HepG2 (cell line): ENCODE data around the gene DIS3L2. TPM values are rescaled to one million over a fixed set of nuclear protein-coding genes. Genes with fewer than 3 reads are reported as not detected.

ENCODE experiments used
- ATAC-seq: fragments of 200-7000 bp; cut with Tn5 transposase; 3 replicates; pipeline ENCODE4 v1.9.1; 2020; ENCODE audit warnings: mild to moderate bottlenecking, moderate library complexity
- BruUV-seq: library from RNA; stranded (reverse); fragments of 400-500 nt; replicated peaks from 2 replicates; lab custom pipeline; 2021; lab: Mats Ljungman, UMichigan
- CTCF ChIA-PET: fragments of 300-600 bp; formaldehyde crosslinking; extraction: SDS; loops from one replicate; lab custom pipeline; 2021; ENCODE audit warnings: low total read pairs, inconsistent platforms, low intra/inter-chr PET ratio; lab: Yijun Ruan, JAX
- POLR2A ChIA-PET: fragments of 350-600 bp; sonication (Branson Sonifier 250); formaldehyde crosslinking; loops from one replicate; lab custom pipeline; 2020; ENCODE audit warnings: antibody characterized with exemption, inconsistent platforms; lab: Yijun Ruan, JAX
- DNase-seq: peaks from one replicate; pipeline ENCODE4 v3.0.0-alpha.2; 2015; ENCODE audit warnings: low spot score
- FAIRE-seq: peaks from 3 replicates; lab custom pipeline; 2011; peaks lifted over from hg19 to GRCh38; lab: Jason Lieb, UNC
- H2AFZ ChIP-seq: one replicate; pipeline ENCODE4 v1.6.1; 2011; ENCODE audit warnings: low read length, inconsistent platforms
- H3K27ac ChIP-seq: fragments of 300-600 bp; 3 replicates; pipeline ENCODE4 v1.8.0; 2011; ENCODE audit warnings: mixed run types, mild to moderate bottlenecking, mixed read lengths, low read length, inconsistent platforms; ENCODE audit not compliant: insufficient read depth; ENCODE audit errors: extremely low read length
- H3K27me3 ChIP-seq, 2 experiments: fragments of 200-600 bp in 1 of 2; 2 replicates in 1 of 2; 3 replicates in 1 of 2; pipeline versions ENCODE4 v1.6.0 to v1.8.0; 2011; ENCODE audit warnings: low read length in 2 of 2, mild to moderate bottlenecking in 2 of 2, moderate library complexity in 2 of 2, inconsistent platforms in 1 of 2; ENCODE audit not compliant: insufficient read depth in 2 of 2, control insufficient read depth in 1 of 2
- H3K36me3 ChIP-seq, 2 experiments: fragments of 200-600 bp in 1 of 2; replicated peaks in 1 of 2; 2 replicates in 1 of 2; 3 replicates in 1 of 2; pipeline versions ENCODE4 v1.5.1 to v1.8.0; 2011; ENCODE audit warnings: low read length in 2 of 2, inconsistent platforms in 1 of 2; ENCODE audit not compliant: insufficient read depth in 2 of 2, control insufficient read depth in 1 of 2
- H3K4me1 ChIP-seq: 2 replicates; pipeline ENCODE4 v1.5.1; 2012; ENCODE audit warnings: low read length, inconsistent platforms; ENCODE audit not compliant: insufficient read depth
- H3K4me2 ChIP-seq: 2 replicates; pipeline ENCODE4 v1.6.0; 2011; ENCODE audit warnings: low read depth, low read length, inconsistent platforms
- H3K4me3 ChIP-seq, 3 experiments: fragments of 200-600 bp in 1 of 3; sonication (generic), shearing (Covaris generic) in 1 of 3; replicated peaks in 1 of 3; 2 replicates each; pipeline ENCODE4 v1.5.1; 2011 to 2016; ENCODE audit warnings: low read length in 3 of 3, inconsistent platforms in 2 of 3, low read depth in 2 of 3, mild to moderate bottlenecking in 2 of 3, control low read depth in 1 of 3, mixed read lengths in 1 of 3; ENCODE audit not compliant: insufficient read depth in 1 of 3
- H3K79me2 ChIP-seq: one replicate; pipeline ENCODE4 v1.6.1; 2011; ENCODE audit warnings: low read length, inconsistent platforms; ENCODE audit not compliant: insufficient read depth
- H3K9ac ChIP-seq: 2 replicates; pipeline ENCODE4 v1.6.0; 2011; ENCODE audit warnings: mild to moderate bottlenecking, low read depth, low read length, inconsistent platforms; ENCODE audit not compliant: insufficient read depth
- H3K9me3 ChIP-seq: 2 replicates; pipeline ENCODE4 v1.5.1; 2012; ENCODE audit warnings: mild to moderate bottlenecking, low read length
- H4K20me1 ChIP-seq: 2 replicates; pipeline ENCODE4 v1.6.0; 2011; ENCODE audit warnings: inconsistent platforms, mild to moderate bottlenecking, low read length, moderate library complexity; ENCODE audit not compliant: insufficient read depth
- ADNP ChIP-seq: sonication (generic); formaldehyde crosslinking; IDR thresholded peaks from 2 replicates; pipeline ENCODE4 v1.4.0; 2020; ENCODE audit warnings: missing genetic modification reagents
- ARHGAP35 ChIP-seq: sonication (generic); formaldehyde crosslinking; IDR thresholded peaks from 2 replicates; pipeline ENCODE4 v1.9.0; 2022; ENCODE audit warnings: mild to moderate bottlenecking, inconsistent platforms, moderate library complexity, missing genetic modification reagents, borderline replicate concordance
- ATM ChIP-seq: fragments of 450-650 bp; IDR thresholded peaks from 2 replicates; pipeline ENCODE4 v1.7.1; 2017; ENCODE audit warnings: mild to moderate bottlenecking, borderline replicate concordance
- FOXK2 ChIP-seq: fragments of 450-650 bp; IDR thresholded peaks from 2 replicates; pipeline ENCODE4 v1.6.1; 2016
- HES4 ChIP-seq: sonication (generic); formaldehyde crosslinking; IDR thresholded peaks from 2 replicates; pipeline ENCODE4 v1.9.0; 2021; ENCODE audit warnings: mild to moderate bottlenecking, missing genetic modification reagents, borderline replicate concordance
- HNRNPH1 ChIP-seq: fragments of 200-400 bp; formaldehyde crosslinking; optimal IDR thresholded peaks from 2 replicates; pipeline ENCODE3; 2017; ENCODE audit warnings: mild to moderate bottlenecking, low read depth, low read length
- HNRNPLL ChIP-seq: fragments of 200-400 bp; formaldehyde crosslinking; IDR thresholded peaks from 2 replicates; pipeline ENCODE4 v1.6.1; 2017; ENCODE audit warnings: mild to moderate bottlenecking, low read depth, low read length; ENCODE audit not compliant: poor library complexity, severe bottlenecking
- MIXL1 ChIP-seq: IDR thresholded peaks from 2 replicates; pipeline ENCODE4 v1.6.1; 2016
- NCOA2 ChIP-seq: sonication (generic); formaldehyde crosslinking; IDR thresholded peaks from 2 replicates; pipeline ENCODE4 v1.8.0; 2022; ENCODE audit warnings: inconsistent platforms
- NKX3-1 ChIP-seq: sonication (generic); formaldehyde crosslinking; IDR thresholded peaks from 2 replicates; pipeline ENCODE4 v1.5.0; 2020; ENCODE audit warnings: missing genetic modification reagents
- ONECUT2 ChIP-seq: sonication (generic); formaldehyde crosslinking; IDR thresholded peaks from 2 replicates; pipeline ENCODE4 v1.4.0; 2020; ENCODE audit warnings: missing genetic modification reagents
- RFX5 ChIP-seq: IDR thresholded peaks from 2 replicates; pipeline ENCODE4 v1.6.1; 2011; ENCODE audit warnings: low read depth, low read length, improper control_type of control experiment
- STAG1 ChIP-seq: sonication (generic); formaldehyde crosslinking; IDR thresholded peaks from 2 replicates; pipeline ENCODE4 v1.4.0; 2020; ENCODE audit warnings: missing genetic modification reagents
- ZNF451 ChIP-seq: sonication (generic); formaldehyde crosslinking; IDR thresholded peaks from 2 replicates; pipeline ENCODE4 v1.5.0; 2020; ENCODE audit warnings: mild to moderate bottlenecking, missing genetic modification reagents
- ZNF546 ChIP-seq: sonication (generic); formaldehyde crosslinking; conservative IDR thresholded peaks from 2 replicates; pipeline ENCODE4 v1.8.1; 2023; ENCODE audit warnings: mild to moderate bottlenecking, missing genetic modification reagents
- ZNF713 ChIP-seq: sonication (generic); formaldehyde crosslinking; IDR thresholded peaks from 2 replicates; pipeline ENCODE4 v1.4.0; 2020; ENCODE audit warnings: mild to moderate bottlenecking, missing genetic modification reagents
- ZNF782 ChIP-seq: sonication (generic); formaldehyde crosslinking; IDR thresholded peaks from 2 replicates; pipeline ENCODE4 v1.4.0; 2020; ENCODE audit warnings: missing genetic modification reagents, mild to moderate bottlenecking, borderline replicate concordance
- ZSCAN30 ChIP-seq: sonication (generic); formaldehyde crosslinking; IDR thresholded peaks from 2 replicates; pipeline ENCODE4 v1.5.0; 2020; ENCODE audit warnings: mild to moderate bottlenecking, missing genetic modification reagents
- WGBS: methylation state at CpG from one replicate; pipeline ENCODE4 v1.1.6; 2017; ENCODE audit warnings: low lambda C conversion rate; 5-methylcytosine and 5-hydroxymethylcytosine counted together
- in situ Hi-C: cut with HindIII; loops from 2 replicates; pipeline ENCODE4 v1.10.0; 2017; ENCODE audit warnings: low pct_unique_long_range_greater_than_20kb; ENCODE audit not compliant: extremely low pct_ligation_motif_present
- intact Hi-C: fragments of 100-400 bp; cut with micrococcal nuclease; formaldehyde crosslinking; loops from one replicate; pipeline ENCODE4 v1.10.0; 2022; ENCODE audit not compliant: unreplicated experiment
- polyA plus RNA-seq, 8 experiments: library from polyadenylated mRNA; depleted of rRNA in 3 of 8; stranded (reverse) in 7 of 8; unstranded in 1 of 8; fragments of >200 nt; fragmentation: Illumina TruSeq in 4 of 8; extraction: Trizol in 4 of 8; gene quantifications; 2 replicates each; pipeline versions ENCODE4 v1.2.1 to v1.2.3, GENCODE V29; 2011 to 2016; ENCODE audit warnings: low read depth in 4 of 8, missing spikeins in 1 of 8, mixed read lengths in 1 of 8; ENCODE audit not compliant: insufficient read depth in 1 of 8
- total RNA-seq, 5 experiments: library from RNA; depleted of rRNA; stranded (reverse); fragments of >200 nt; fragmentation: Illumina TruSeq; extraction: Trizol; gene quantifications; 2 replicates each; pipeline ENCODE4 v1.2.3, GENCODE V29; 2016; ENCODE audit warnings: low read depth in 1 of 5
- TF ChIP-seq, protein P1 (sequence below): sonication (generic); formaldehyde crosslinking; IDR thresholded peaks from 2 replicates; pipeline ENCODE4 v1.4.0; 2020; ENCODE audit warnings: mild to moderate bottlenecking, low read depth, missing genetic modification reagents
- TF ChIP-seq, protein P2 (sequence below): sonication (generic); formaldehyde crosslinking; IDR thresholded peaks from 2 replicates; pipeline ENCODE4 v1.4.0; 2020; ENCODE audit warnings: missing genetic modification reagents, mild to moderate bottlenecking, borderline replicate concordance
- TF ChIP-seq, protein P3 (sequence below): sonication (generic); formaldehyde crosslinking; IDR thresholded peaks from 2 replicates; pipeline ENCODE4 v1.4.0; 2020; ENCODE audit warnings: missing genetic modification reagents
- TF ChIP-seq, protein P4 (sequence below): sonication (generic); formaldehyde crosslinking; IDR thresholded peaks from 2 replicates; pipeline ENCODE4 v1.4.0; 2020; ENCODE audit warnings: mild to moderate bottlenecking, missing genetic modification reagents

Gene DIS3L2
- total and polyA plus RNA-seq, 2 of the 13 experiments (the other 11 are each of a cell fraction or from before 2014, with no cell fraction given), result 7.0 to 23.9 TPM

- TF ChIP-seq, protein P1, sequence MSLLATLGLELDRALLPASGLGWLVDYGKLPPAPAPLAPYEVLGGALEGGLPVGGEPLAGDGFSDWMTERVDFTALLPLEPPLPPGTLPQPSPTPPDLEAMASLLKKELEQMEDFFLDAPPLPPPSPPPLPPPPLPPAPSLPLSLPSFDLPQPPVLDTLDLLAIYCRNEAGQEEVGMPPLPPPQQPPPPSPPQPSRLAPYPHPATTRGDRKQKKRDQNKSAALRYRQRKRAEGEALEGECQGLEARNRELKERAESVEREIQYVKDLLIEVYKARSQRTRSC (CRISPR knock-in tag), result no peak
- no peak for TF ChIP-seq STAG1 (CRISPR knock-in tag)
- TF ChIP-seq ZNF451, result no peak
- no peak for TF ChIP-seq HNRNPLL
- no peak for TF ChIP-seq ZSCAN30 (CRISPR knock-in tag)
- no peak for TF ChIP-seq ATM
- no peak for TF ChIP-seq HNRNPH1
Observed at GRCh38 chr2:232023426-232023825, 61.9 kb downstream of the DIS3L2 start (continued).

- no peak for DNase-seq
- Histone ChIP-seq H3K4me3 (no peak overlapping the region), H3K27ac (no peak overlapping the region), H3K9me3 (no peaks in the 10 kb centered on the region), H3K4me2 (no peak overlapping the region), H3K27me3 (no peaks in the 10 kb centered on the region), H4K20me1 (no peaks in the 10 kb centered on the region), H3K9ac (no peak overlapping the region), H3K79me2 (no peaks in the 10 kb centered on the region), H2AFZ (no peak overlapping the region), H3K4me1 (peaks cover 7% of the 10 kb centered on the region; the same call in 1 of the 2 replicates), H3K36me3 (peaks cover 10 to 24% of the 10 kb centered on the region in 2 experiments)
- POLR2A ChIA-PET, result no interaction called here
- in situ Hi-C loops, result no loop called here
- BruUV-seq, result no TSS peak
- 94% methylated on average over 7 of the region's 7 CpGs for WGBS
- intact Hi-C loops, result no loop called here
- CTCF ChIA-PET, result no interaction called here
- ATAC-seq, result no peak
- no peak for FAIRE-seq
- TF ChIP-seq ZNF782 (CRISPR knock-in tag) (no peak), NKX3-1 (CRISPR knock-in tag) (no peak), MIXL1 (CRISPR knock-in tag) (no peak), NCOA2 (CRISPR knock-in tag) (no peak), ARHGAP35 (CRISPR knock-in tag) (no peak), ADNP (CRISPR knock-in tag) (no peak), RFX5 (no peak), ZNF546 (CRISPR knock-in tag) (no peak), FOXK2 (no peak), ONECUT2 (CRISPR knock-in tag) (no peak), HES4 (no peak), ZNF713 (CRISPR knock-in tag) (no peak)
- TF ChIP-seq, protein P2, sequence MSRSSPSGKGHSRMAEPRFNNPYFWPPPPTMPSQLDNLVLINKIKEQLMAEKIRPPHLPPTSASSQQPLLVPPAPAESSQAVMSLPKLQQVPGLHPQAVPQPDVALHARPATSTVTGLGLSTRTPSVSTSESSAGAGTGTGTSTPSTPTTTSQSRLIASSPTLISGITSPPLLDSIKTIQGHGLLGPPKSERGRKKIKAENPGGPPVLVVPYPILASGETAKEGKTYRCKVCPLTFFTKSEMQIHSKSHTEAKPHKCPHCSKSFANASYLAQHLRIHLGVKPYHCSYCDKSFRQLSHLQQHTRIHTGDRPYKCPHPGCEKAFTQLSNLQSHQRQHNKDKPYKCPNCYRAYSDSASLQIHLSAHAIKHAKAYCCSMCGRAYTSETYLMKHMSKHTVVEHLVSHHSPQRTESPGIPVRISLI, result no peak
- TF ChIP-seq, protein P3, sequence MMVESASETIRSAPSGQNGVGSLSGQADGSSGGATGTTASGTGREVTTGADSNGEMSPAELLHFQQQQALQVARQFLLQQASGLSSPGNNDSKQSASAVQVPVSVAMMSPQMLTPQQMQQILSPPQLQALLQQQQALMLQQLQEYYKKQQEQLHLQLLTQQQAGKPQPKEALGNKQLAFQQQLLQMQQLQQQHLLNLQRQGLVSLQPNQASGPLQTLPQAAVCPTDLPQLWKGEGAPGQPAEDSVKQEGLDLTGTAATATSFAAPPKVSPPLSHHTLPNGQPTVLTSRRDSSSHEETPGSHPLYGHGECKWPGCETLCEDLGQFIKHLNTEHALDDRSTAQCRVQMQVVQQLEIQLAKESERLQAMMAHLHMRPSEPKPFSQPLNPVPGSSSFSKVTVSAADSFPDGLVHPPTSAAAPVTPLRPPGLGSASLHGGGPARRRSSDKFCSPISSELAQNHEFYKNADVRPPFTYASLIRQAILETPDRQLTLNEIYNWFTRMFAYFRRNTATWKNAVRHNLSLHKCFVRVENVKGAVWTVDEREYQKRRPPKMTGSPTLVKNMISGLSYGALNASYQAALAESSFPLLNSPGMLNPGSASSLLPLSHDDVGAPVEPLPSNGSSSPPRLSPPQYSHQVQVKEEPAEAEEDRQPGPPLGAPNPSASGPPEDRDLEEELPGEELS (CRISPR knock-in tag), result no peak
- TF ChIP-seq, protein P4, sequence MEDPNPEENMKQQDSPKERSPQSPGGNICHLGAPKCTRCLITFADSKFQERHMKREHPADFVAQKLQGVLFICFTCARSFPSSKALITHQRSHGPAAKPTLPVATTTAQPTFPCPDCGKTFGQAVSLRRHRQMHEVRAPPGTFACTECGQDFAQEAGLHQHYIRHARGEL (CRISPR knock-in tag), result no peak
Observed at GRCh38 chr2:232024457-232024856, 62.9 kb downstream of the DIS3L2 start.
